Fibroblast of pulmonary artery (primary cell): ENCODE measurements around the gene CKLF.
A peak's percentile ranks its signal among the peaks of the same experiment; 100 is the strongest.

ENCODE experiments used
- DNase-seq: peaks from one replicate; pipeline ENCODE4 v3.0.0-alpha.2; 2010; ENCODE audit warnings: low read depth
- H3K4me3 ChIP-seq: replicated peaks from 2 replicates; pipeline ENCODE4 v1.5.1; 2011; ENCODE audit warnings: low read depth, mild to moderate bottlenecking, control low read depth, low read length, moderate library complexity
- TF ChIP-seq, protein P1 (sequence below): IDR thresholded peaks from 2 replicates; pipeline ENCODE4 v1.5.1; 2011; ENCODE audit warnings: mild to moderate bottlenecking, control low read depth, low read length, inconsistent platforms; ENCODE audit errors: missing control alignments

Gene CKLF

DNA sequence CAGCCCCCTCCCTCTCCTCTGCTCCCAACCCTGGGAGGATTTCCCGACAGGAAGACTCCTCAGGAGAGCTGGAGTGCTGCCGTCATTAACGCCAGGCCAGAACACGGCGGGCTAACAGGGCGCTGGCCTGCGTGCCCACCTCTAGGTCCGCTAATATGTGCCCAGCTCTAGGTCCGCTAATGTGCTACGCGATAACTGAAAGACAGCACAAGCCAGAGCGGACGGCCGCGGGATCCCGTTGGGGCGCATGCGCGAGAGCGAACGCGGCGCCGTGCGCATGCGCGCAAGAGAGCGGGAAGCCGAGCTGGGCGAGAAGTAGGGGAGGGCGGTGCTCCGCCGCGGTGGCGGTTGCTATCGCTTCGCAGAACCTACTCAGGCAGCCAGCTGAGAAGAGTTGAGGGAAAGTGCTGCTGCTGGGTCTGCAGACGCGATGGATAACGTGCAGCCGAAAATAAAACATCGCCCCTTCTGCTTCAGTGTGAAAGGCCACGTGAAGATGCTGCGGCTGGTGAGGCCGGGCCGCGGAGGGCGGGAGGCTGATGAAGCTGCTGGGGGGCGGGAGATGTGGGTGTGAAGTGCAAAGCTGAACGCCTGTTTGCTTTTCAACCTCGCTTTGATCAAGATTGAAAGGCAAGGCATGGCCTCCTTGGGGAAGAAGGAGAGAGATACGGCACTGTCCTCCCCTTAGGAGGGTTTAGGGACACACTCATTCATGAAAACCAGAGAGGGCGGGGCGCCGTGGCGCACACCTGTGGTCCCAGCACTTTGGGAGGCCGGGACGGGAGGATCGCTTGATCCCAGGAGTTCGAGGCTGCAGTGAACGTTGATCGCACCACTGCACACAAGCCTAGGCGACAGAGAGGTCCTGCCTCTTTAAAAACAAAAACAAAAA is at the start of gene CKLF:
TSS of gene CKLF (plus strand) at position 291 of the 892 bp plus-strand sequence. CDS start at position 431, 140 bp downstream.
- TF ChIP-seq, protein P1, sequence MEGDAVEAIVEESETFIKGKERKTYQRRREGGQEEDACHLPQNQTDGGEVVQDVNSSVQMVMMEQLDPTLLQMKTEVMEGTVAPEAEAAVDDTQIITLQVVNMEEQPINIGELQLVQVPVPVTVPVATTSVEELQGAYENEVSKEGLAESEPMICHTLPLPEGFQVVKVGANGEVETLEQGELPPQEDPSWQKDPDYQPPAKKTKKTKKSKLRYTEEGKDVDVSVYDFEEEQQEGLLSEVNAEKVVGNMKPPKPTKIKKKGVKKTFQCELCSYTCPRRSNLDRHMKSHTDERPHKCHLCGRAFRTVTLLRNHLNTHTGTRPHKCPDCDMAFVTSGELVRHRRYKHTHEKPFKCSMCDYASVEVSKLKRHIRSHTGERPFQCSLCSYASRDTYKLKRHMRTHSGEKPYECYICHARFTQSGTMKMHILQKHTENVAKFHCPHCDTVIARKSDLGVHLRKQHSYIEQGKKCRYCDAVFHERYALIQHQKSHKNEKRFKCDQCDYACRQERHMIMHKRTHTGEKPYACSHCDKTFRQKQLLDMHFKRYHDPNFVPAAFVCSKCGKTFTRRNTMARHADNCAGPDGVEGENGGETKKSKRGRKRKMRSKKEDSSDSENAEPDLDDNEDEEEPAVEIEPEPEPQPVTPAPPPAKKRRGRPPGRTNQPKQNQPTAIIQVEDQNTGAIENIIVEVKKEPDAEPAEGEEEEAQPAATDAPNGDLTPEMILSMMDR: no peak
- peak; percentile 90 for DNase-seq

DNA sequence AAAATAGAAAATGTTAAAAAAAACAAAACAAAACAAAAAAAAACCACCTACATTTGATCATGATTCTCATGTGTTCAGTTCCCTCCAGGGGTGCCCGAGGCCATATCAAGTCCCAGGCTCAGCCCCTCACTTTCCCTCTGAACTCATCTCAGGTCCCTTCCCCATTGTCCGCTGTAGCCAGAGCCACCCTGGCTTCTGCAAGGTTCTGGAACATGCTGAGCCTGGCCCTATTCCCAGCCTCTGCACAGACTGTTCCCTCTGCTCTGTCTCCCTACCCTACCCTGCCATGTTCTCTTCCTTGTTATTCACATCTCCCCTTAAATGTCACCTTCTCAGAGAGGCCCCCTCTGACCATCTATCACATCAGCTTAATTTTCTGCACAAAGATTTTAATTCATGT is 49.3 kb upstream of the CKLF start:
- H3K4me3 ChIP-seq: no peak overlapping the region
- TF ChIP-seq, protein P1: no peak
- no peak for DNase-seq

More for the DNA sequence above, at the start of gene CKLF:
- peak within 1 kb of the TSS; percentile 64 for H3K4me3 ChIP-seq

DNA sequence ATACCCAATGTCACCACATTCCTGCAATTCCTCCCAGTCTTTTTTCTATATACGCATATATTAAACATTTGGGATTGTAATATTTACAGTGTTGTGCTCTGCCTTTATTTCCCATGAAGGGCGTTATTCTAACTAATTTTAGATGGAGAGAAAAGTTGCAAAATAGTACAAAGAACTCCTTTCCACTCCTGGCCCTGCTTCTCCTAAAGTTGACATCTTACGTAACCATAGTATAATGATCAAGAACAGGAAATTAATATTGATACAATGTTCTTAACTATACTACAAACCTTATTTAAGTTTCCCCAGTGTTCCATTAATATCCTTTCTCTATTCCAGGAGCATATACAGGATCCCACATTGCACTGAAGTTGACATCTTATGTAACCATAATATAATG is 48.8 kb upstream of the CKLF start:
- DNase-seq: no peak
- TF ChIP-seq, protein P1: no peak
- H3K4me3 ChIP-seq: no peak overlapping the region

DNA sequence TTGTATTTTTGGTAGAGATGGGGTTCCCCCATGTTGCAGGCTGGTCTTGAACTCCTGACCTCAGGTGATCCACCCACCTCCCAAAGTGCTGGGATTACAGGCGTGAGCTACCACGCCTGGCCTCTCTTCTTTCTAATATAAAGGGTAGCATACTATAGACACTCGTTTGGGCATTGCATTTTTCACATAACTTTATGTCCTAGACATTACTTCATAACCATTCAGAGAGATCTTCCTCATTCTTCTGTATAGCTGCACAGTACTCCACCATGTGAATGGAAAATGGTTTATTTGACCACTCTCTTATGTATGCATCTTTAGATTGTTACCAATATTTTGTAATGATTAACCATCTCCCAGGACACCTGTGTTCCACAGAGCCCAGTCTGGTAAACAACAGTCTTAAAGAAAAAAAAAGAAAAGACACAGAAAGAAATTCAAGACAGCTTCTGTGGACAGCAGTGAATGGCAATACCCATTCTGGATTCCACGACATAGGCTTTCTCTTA is 44.6 kb upstream of the CKLF start:
- H3K4me3 ChIP-seq: no peak overlapping the region
- TF ChIP-seq, protein P1: no peak

DNA sequence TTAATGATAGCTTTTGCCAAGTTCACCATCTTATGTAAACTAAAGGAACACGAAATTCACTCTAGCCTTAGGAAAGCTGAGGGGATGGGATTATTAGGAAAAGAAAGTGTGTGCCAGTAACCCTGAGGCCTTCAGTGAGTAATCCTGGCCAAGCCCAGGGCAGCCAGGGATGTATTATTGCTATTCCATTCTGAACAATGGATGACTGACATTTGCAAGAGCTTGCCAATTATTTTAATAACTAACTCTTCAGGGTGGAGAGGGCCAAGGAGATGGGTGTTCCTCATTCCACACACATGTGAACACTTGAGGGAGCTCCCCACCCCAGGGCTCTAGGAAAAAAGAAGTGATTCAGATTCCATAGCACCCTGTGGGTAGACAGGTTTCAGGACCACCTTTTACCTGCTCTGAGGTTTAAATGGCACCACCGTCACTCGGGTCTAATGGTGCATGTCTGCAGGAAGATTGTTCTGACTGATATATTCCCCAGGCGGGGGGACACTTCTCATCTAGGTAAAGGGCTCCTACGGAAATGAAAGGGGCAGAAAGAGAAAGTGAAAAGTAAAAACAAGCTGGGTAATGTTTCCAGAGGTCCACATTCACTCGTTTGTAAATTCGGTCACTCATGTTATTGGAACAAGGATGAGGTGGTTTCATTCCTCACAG is 44.0 kb upstream of the CKLF start:
- peak; percentile 72 for DNase-seq
- no peak overlapping the region for H3K4me3 ChIP-seq
- TF ChIP-seq, protein P1: no peak

More for the DNA sequence above, 44.6 kb upstream of the CKLF start:
- DNase-seq: no peak

- TF ChIP-seq, protein P1: no peak
- DNase-seq: no peak
- no peak overlapping the region for H3K4me3 ChIP-seq
Observed at GRCh38 chr16:66508914-66509496, 43.4 kb upstream of the CKLF start.
